OCI-LY1 (cell line): ENCODE measurements around the gene MKNK1.

Experiments used
- EZH2 ChIP-seq: fragments of 200-600 bp; sonication (generic), shearing (Covaris generic); IDR thresholded peaks from 2 replicates; pipeline ENCODE4 v1.8.0; 2017; ENCODE audit warnings: borderline replicate concordance, mixed run types, mild to moderate bottlenecking, antibody characterized with exemption, low read length, moderate library complexity, mixed read lengths
- TF ChIP-seq, protein P1 (sequence below): fragments of 200-600 bp; sonication (generic), shearing (Covaris generic); IDR thresholded peaks from 2 replicates; pipeline ENCODE4 v1.5.1; 2017; ENCODE audit warnings: mild to moderate bottlenecking, antibody characterized with exemption, low read length, moderate library complexity, mixed read lengths

DNA sequence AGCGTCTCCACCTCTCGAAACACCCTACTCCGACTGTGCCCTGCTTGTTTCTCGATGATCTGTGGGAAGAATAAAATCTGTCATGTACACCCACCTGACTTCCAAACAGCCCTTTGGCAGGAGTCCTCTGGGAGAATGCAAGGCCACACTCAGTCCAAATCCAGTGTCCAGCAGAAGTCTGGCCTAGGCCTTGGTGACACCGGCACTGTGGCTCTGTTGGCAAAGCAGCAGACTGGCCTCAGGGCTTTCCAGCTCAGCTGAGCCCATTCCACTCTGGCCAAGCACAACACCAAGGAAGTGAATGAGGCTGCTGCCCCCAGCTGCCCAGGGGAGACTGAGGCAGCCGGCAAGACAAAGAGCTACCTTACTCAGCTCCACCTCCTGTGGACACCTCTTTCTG lies 27.5 kb downstream of the MKNK1 start:
- TF ChIP-seq, protein P1, sequence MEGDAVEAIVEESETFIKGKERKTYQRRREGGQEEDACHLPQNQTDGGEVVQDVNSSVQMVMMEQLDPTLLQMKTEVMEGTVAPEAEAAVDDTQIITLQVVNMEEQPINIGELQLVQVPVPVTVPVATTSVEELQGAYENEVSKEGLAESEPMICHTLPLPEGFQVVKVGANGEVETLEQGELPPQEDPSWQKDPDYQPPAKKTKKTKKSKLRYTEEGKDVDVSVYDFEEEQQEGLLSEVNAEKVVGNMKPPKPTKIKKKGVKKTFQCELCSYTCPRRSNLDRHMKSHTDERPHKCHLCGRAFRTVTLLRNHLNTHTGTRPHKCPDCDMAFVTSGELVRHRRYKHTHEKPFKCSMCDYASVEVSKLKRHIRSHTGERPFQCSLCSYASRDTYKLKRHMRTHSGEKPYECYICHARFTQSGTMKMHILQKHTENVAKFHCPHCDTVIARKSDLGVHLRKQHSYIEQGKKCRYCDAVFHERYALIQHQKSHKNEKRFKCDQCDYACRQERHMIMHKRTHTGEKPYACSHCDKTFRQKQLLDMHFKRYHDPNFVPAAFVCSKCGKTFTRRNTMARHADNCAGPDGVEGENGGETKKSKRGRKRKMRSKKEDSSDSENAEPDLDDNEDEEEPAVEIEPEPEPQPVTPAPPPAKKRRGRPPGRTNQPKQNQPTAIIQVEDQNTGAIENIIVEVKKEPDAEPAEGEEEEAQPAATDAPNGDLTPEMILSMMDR, result no peak
- no peak for TF ChIP-seq EZH2
